Measurements from ENCODE around the gene TMOD2. TPM values are rescaled to one million over a fixed set of nuclear protein-coding genes. Genes with fewer than 3 reads are reported as not detected.

TMOD2 gene
- polyA plus RNA-seq, 1 donor (not counting 4 experiments of a cell fraction or from before 2014, with no cell fraction given), result 5.2 TPM

DNA sequence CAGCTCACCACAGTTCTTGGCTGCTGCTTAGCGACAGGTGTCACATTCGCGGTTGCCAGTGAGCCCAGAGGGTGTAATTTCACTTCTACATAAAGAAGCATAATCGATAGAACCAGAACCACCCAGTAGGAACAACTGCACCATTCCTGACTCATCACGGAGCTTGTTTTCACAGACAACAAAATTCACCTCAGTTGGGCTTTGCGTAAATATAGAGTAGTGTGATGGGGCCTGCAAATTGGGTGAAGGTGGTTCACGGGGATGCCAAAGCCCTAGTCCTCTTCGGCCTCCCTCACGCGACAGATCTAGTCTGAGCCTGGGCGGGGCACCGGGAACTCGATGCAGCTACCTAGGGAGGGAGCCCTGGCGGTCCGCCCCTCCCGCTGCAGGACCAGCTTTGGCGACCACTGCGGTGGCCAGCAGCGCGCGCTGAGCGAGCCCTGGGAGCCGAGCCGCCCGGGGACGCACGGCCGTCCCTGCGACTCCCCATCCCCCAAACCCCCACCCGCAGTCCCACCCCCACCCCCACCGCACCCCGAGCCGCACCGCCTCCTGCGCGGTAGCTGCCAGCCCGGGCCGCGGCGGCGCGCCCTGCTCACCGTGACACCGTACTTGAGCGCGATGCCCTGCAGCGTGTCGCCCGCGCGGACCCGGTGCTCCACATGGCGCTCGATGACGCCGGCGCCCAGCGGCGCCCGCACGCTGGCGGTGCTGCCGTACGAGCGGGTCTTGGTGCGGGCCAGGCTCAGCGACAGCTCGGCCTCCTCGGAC is 14.5 kb upstream of the TMOD2 start:
- FAIRE-seq (no peak), DNase-seq (ENCODE audit: low read depth, low spot score) (no peak)
- no peaks in the 10 kb centered on the region for H3K36me3 ChIP-seq (ENCODE audit: control insufficient read depth in 2 of 2, extremely low read depth in 1 of 2, insufficient read depth in 2 of 2, low read length in 2 of 2)
- peak overlapping the region; percentile 48 to 69 (median 59) for H3K4me3 ChIP-seq (ENCODE audit: control insufficient read depth in 2 of 3, extremely low read depth in 1 of 3, insufficient read depth in 2 of 3, low read depth in 1 of 3, low read length in 3 of 3)
- H4K20me1 ChIP-seq (ENCODE audit: control insufficient read depth, extremely low read depth, insufficient read depth, low read length), result no peaks in the 10 kb centered on the region
- no peaks in the 10 kb centered on the region for H3K79me2 ChIP-seq (ENCODE audit: control insufficient read depth, insufficient read depth, low read length)
- H3K27me3 ChIP-seq (ENCODE audit: control insufficient read depth, extremely low read depth, insufficient read depth, low read length), result no peaks in the 10 kb centered on the region
- H3K9me1 ChIP-seq (ENCODE audit: control insufficient read depth, extremely low read depth, insufficient read depth, low read length), result no peaks in the 10 kb centered on the region
- H3K27ac ChIP-seq (ENCODE audit: control insufficient read depth, insufficient read depth, low read length), result no peak overlapping the region
- H3K9me3 ChIP-seq (ENCODE audit: control insufficient read depth, low read depth, low read length), result no peaks in the 10 kb centered on the region
- dilution Hi-C loops (cut with MboI; ENCODE audit: extremely low pct_ligation_motif_present, low sequenced_read_pairs), result no loop called here
- H3K4me2 ChIP-seq (ENCODE audit: control insufficient read depth, extremely low read depth, insufficient read depth, low read depth, low read length), result peak overlapping the region; percentile 80
- TF ChIP-seq, protein P1, sequence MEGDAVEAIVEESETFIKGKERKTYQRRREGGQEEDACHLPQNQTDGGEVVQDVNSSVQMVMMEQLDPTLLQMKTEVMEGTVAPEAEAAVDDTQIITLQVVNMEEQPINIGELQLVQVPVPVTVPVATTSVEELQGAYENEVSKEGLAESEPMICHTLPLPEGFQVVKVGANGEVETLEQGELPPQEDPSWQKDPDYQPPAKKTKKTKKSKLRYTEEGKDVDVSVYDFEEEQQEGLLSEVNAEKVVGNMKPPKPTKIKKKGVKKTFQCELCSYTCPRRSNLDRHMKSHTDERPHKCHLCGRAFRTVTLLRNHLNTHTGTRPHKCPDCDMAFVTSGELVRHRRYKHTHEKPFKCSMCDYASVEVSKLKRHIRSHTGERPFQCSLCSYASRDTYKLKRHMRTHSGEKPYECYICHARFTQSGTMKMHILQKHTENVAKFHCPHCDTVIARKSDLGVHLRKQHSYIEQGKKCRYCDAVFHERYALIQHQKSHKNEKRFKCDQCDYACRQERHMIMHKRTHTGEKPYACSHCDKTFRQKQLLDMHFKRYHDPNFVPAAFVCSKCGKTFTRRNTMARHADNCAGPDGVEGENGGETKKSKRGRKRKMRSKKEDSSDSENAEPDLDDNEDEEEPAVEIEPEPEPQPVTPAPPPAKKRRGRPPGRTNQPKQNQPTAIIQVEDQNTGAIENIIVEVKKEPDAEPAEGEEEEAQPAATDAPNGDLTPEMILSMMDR (optimal IDR thresholded peaks at IDR 0.05 in 1 of 3, IDR thresholded peaks at IDR 0.05 in 1 of 3, conservative IDR thresholded peaks at IDR 0.05 in 1 of 3; ENCODE audit: extremely low read depth in 1 of 3, insufficient read depth in 2 of 3, low read length in 3 of 3), result no peak
- TF ChIP-seq EZH2 (IDR thresholded peaks at IDR 0.05; ENCODE audit: low read length), result no peak
- H2AFZ ChIP-seq (ENCODE audit: control insufficient read depth, low read length), result peak overlapping the region; percentile 78
- peaks cover 30% of the 10 kb centered on the region for H3K4me1 ChIP-seq (ENCODE audit: control insufficient read depth, extremely low read depth, insufficient read depth, low read length)
- H3K9ac ChIP-seq (ENCODE audit: control insufficient read depth, extremely low read depth, insufficient read depth, low read length), result peak overlapping the region; percentile 63

DNA sequence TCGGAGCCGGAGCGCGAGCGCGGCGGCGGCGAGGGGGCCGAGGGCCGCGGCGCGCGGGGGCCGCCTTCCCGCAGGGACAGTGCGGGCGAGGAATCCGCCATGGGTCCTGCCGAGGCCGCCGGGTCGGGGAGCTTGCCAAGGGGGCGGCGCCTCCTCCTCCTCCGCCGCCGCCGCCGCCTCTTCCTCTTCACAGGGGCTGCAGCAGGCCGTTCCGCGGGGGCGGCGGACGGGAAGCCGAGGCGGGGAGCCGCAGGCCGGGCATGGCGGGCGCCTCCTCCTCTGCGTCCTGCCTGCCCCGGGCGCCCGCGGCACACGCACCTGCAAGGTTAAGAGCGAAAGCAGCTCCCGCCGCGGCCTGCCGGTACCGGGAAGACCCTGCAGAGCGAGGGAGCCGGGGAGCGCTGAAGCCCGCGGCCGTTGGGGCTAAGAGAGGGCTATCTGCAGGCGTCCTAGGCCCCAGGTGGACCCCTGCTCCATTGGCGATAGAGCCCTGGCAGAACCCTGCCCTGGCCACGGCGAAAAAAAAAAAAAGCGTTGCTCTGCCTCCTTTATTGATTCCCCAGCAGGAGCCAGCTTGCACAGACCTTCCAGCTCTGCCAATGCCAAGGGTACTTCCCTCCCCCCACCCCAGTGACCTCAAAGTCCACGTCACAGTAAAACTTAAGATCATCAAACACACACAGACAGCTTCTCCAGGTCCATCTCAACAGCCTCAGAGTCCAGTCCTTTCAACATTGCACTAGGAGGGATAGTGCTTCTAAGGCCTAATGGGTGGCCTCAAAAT is 13.7 kb upstream of the TMOD2 start, which contains the start of gene LYSMD2:
TSS of gene LYSMD2 (minus strand) at position 134 of the 784 bp plus-strand sequence. CDS start at position 101, 33 bp downstream.
- Histone ChIP-seq H3K36me3 (ENCODE audit: control insufficient read depth in 2 of 2, extremely low read depth in 1 of 2, insufficient read depth in 2 of 2, low read length in 2 of 2) (no peaks in the 10 kb centered on the region), H3K4me2 (ENCODE audit: control insufficient read depth, extremely low read depth, insufficient read depth, low read depth, low read length) (peak within 1 kb of the TSS; percentile 80), H3K9ac (ENCODE audit: control insufficient read depth, extremely low read depth, insufficient read depth, low read length) (peak within 1 kb of the TSS; percentile 63), H3K9me3 (ENCODE audit: control insufficient read depth, low read depth, low read length) (no peaks in the 10 kb centered on the region), H3K4me1 (ENCODE audit: control insufficient read depth, extremely low read depth, insufficient read depth, low read length) (peaks cover 28% of the 10 kb centered on the region), H3K9me1 (ENCODE audit: control insufficient read depth, extremely low read depth, insufficient read depth, low read length) (no peaks in the 10 kb centered on the region), H3K4me3 (ENCODE audit: control insufficient read depth in 2 of 3, extremely low read depth in 1 of 3, insufficient read depth in 2 of 3, low read depth in 1 of 3, low read length in 3 of 3) (peak within 1 kb of the TSS; percentile 48 to 69 (median 59)), H3K27ac (ENCODE audit: control insufficient read depth, insufficient read depth, low read length) (no peak within 1 kb of the TSS), H3K27me3 (ENCODE audit: control insufficient read depth, extremely low read depth, insufficient read depth, low read length) (no peaks in the 10 kb centered on the region), H2AFZ (ENCODE audit: control insufficient read depth, low read length) (peak within 1 kb of the TSS; percentile 78), H4K20me1 (ENCODE audit: control insufficient read depth, extremely low read depth, insufficient read depth, low read length) (no peaks in the 10 kb centered on the region), H3K79me2 (ENCODE audit: control insufficient read depth, insufficient read depth, low read length) (no peaks in the 10 kb centered on the region)
- FAIRE-seq (no peak), DNase-seq (ENCODE audit: low read depth, low spot score) (no peak)
- dilution Hi-C loops (cut with MboI; ENCODE audit: extremely low pct_ligation_motif_present, low sequenced_read_pairs), result no loop called here
- TF ChIP-seq, protein P1 (optimal IDR thresholded peaks at IDR 0.05 in 1 of 3, IDR thresholded peaks at IDR 0.05 in 1 of 3, conservative IDR thresholded peaks at IDR 0.05 in 1 of 3; ENCODE audit: extremely low read depth in 1 of 3, insufficient read depth in 2 of 3, low read length in 3 of 3), result no peak
- no peak for TF ChIP-seq EZH2 (IDR thresholded peaks at IDR 0.05; ENCODE audit: low read length)
